ENCODE data around the gene HIPK2. TPM values are rescaled to one million over a fixed set of nuclear protein-coding genes. Genes with fewer than 3 reads are reported as not detected.

The HIPK2 gene
- total RNA-seq, 6 donors from 2014 or later: 38.6 to 59.6 (median 45.9) TPM

DNA sequence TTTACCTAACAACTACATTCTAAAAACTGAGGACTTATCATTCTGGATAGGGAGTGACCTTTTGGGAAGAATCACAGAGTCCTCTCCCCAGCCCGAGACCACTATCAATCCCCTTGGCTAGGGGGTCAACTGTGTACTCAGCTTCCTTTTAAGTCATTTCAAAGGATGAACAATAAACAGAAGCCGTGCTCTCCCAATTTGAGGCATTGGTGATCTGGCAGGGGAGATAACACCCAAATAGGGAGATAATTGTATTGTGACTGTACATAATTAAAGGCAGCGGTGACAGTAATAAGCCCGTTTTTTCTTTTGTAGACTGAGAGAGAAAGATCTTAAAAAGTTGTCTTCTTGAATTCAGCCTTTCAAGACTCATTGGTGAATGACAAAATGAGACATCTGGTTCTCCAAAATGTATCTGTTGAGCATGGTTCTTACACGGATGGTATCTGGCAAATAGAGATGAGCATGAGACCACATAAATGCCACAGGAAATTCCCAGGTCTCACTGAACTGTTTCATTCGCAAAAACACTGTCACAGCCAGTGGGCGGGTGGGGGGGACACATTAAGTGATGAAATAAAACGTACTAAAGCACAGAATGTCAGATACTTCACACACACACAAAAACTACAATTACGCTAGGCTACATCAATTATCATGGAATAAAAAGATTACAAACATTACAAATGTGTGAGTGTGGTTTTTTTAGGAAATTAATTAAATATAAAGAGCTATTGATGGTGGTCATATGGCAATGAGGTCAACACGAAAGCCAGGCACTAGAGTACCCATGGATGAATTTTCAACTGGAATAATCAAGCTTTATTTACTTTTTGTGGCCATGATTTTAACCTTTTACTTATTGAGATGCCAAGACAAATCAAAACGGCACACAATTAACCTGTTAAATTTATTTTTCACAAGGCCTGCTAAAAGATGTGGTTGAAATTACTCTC is 108.4 kb downstream of the HIPK2 start:
- H3K27ac ChIP-seq: no peak overlapping the region
- peaks cover 0 to 9% (median 1%) of the 10 kb centered on the region in 4 donors for H3K4me1 ChIP-seq
- H3K9me3 ChIP-seq: no peaks in the 10 kb centered on the region
- no peaks in the 10 kb centered on the region for H3K27me3 ChIP-seq
- ATAC-seq (ENCODE audit: low FRiP score in 2 of 2): no peak
- DNase-seq: no peak
- no peak overlapping the region for H3K4me3 ChIP-seq
- TF ChIP-seq POLR2AphosphoS5 (IDR thresholded peaks at IDR 0.05) (no peak), CTCF (IDR thresholded peaks at IDR 0.05) (no peak), EP300 (IDR thresholded peaks at IDR 0.05) (no peak), POLR2A (IDR thresholded peaks at IDR 0.05) (no peak)
- H3K36me3 ChIP-seq: no peaks in the 10 kb centered on the region
- 72 to 74% methylated on average over 11 of the region's 11 CpGs for WGBS, 2 donors

GRCh38 chr7:139667377-139667776 is 110.4 kb downstream of the HIPK2 start:
- 82 to 92% methylated on average over 1 of the region's 1 CpG for WGBS, 2 donors
- Histone ChIP-seq H3K9me3 (no peaks in the 10 kb centered on the region), H3K27me3 (no peaks in the 10 kb centered on the region), H3K4me1 (peaks cover 2 to 20% (median 6%) of the 10 kb centered on the region in 4 donors), H3K4me3 (no peak overlapping the region), H3K36me3 (no peaks in the 10 kb centered on the region), H3K27ac (no peak overlapping the region)
- no peak for DNase-seq
- ATAC-seq (ENCODE audit: low FRiP score in 2 of 2): no peak
- TF ChIP-seq POLR2A (IDR thresholded peaks at IDR 0.05) (no peak), EP300 (IDR thresholded peaks at IDR 0.05) (no peak), POLR2AphosphoS5 (IDR thresholded peaks at IDR 0.05) (no peak), CTCF (IDR thresholded peaks at IDR 0.05) (no peak)

DNA sequence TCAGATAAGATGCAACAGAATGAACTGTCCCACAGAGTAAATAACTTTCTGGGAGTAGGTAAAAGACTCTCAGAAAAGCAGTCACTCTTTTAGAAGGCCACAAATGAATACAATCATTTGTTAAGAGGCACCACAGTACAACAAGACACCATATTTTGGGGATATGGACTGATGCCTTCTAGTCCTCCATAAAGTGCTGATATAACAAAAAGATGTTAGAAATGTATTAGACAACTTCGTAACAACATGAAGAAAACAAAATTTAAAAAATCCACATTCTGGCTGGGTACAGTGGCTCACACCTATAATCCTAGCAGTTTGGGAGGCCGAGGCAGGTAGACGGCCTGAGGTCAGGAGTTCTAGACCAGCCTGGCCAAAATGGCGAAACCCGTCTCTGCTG is 111.3 kb downstream of the HIPK2 start:
- WGBS, 2 donors: 93 to 94% methylated on average over 5 of the region's 5 CpGs
- DNase-seq (no peak), ATAC-seq (ENCODE audit: low FRiP score in 2 of 2) (no peak)
- no peak overlapping the region for H3K4me3 ChIP-seq
- H3K9me3 ChIP-seq: no peaks in the 10 kb centered on the region
- H3K36me3 ChIP-seq: no peaks in the 10 kb centered on the region
- H3K27me3 ChIP-seq: no peaks in the 10 kb centered on the region
- no peak for TF ChIP-seq POLR2AphosphoS5 (IDR thresholded peaks at IDR 0.05)
- no peak for TF ChIP-seq EP300 (IDR thresholded peaks at IDR 0.05)
- no peak for TF ChIP-seq POLR2A (IDR thresholded peaks at IDR 0.05)
- TF ChIP-seq CTCF (IDR thresholded peaks at IDR 0.05): no peak
- H3K27ac ChIP-seq: no peak overlapping the region
- peaks cover 2 to 27% (median 11%) of the 10 kb centered on the region in 4 donors for H3K4me1 ChIP-seq

GRCh38 chr7:139664434-139664833 is 113.4 kb downstream of the HIPK2 start:
- TF ChIP-seq POLR2A (IDR thresholded peaks at IDR 0.05): no peak
- TF ChIP-seq POLR2AphosphoS5 (IDR thresholded peaks at IDR 0.05): no peak
- no peak for TF ChIP-seq CTCF (IDR thresholded peaks at IDR 0.05)
- TF ChIP-seq EP300 (IDR thresholded peaks at IDR 0.05): no peak
- no peak for ATAC-seq (ENCODE audit: low FRiP score in 2 of 2)

More at GRCh38 chr7:139664434-139664833, 113.4 kb downstream of the HIPK2 start:
- DNase-seq: no peak
- H3K4me3 ChIP-seq: no peak overlapping the region
- no peak overlapping the region for H3K27ac ChIP-seq
- no peaks in the 10 kb centered on the region for H3K9me3 ChIP-seq
- 78 to 87% methylated on average over 6 of the region's 6 CpGs for WGBS, 2 donors
- peaks cover 16 to 48% (median 31%) of the 10 kb centered on the region in 4 donors for H3K4me1 ChIP-seq
- no peaks in the 10 kb centered on the region for H3K27me3 ChIP-seq
- H3K36me3 ChIP-seq: no peaks in the 10 kb centered on the region
